ENCODE data around the gene WFDC6. TPM values are rescaled to one million over a fixed set of nuclear protein-coding genes. Genes with fewer than 3 reads are reported as not detected.

The WFDC6 gene
- total RNA-seq, 1 experiment from 2014 or later, result not detected

DNA sequence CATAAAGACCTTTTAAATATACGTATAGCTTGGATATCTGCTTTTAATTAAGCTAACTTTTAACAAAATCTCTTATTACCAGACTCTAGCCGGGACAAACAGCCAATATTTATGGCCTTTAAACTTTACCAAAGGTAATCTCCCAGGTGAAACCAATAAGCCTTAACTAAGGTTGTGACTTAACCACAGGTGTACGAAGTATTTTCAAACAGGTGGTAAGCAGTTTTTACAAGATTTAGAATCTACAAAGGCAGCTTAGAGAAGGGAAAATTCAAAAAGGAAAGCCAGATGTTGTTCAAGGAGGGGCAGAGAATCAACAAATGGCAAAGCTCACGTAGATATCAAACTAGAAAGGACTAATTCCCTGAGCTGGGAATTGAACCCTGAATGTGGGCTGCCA lies 53.9 kb downstream of the WFDC6 start:
- Histone ChIP-seq H3K4me2 (no peak overlapping the region), H3K9me2 (ENCODE audit: insufficient read depth) (no peaks in the 10 kb centered on the region), H3K36me3 (ENCODE audit: low read depth) (no peaks in the 10 kb centered on the region; the same call in 1 of the 2 replicates), H3F3A (ENCODE audit: insufficient read depth, low read depth) (no peaks in the 10 kb centered on the region; the same call in 1 of the 2 replicates), H3K9me3 (ENCODE audit: insufficient read depth, low read depth) (no peaks in the 10 kb centered on the region), H3K27ac (no peak overlapping the region), H3K4me1 (replicated peaks; ENCODE audit: insufficient read depth) (peaks cover 17% of the 10 kb centered on the region), H2AFZ (no peak overlapping the region), H3K4me3 (no peak overlapping the region), H3K79me2 (ENCODE audit: low read depth) (no peaks in the 10 kb centered on the region), H4K20me1 (ENCODE audit: insufficient read depth) (no peaks in the 10 kb centered on the region), H3K27me3 (ENCODE audit: insufficient read depth, low read depth) (no peaks in the 10 kb centered on the region)
- TF ChIP-seq CTCF (conservative IDR thresholded peaks at IDR 0.05), result no peak
- TF ChIP-seq EZH2 (IDR thresholded peaks at IDR 0.05; ENCODE audit: low read depth), result no peak
- intact Hi-C loops (cut with micrococcal nuclease; ENCODE audit: unreplicated experiment), result no loop called here
- POLR2A ChIA-PET (ENCODE audit: unreplicated experiment), result interaction anchor here (0.7 to 1.6 kb wide), 2 partner anchors 15 to 17 kb away, joined by 3 to 15 read pairs; partner anchors contain the start of gene WFDC2
- BruUV-seq (replicated peaks), result no TSS peak
- CTCF ChIA-PET, result interaction anchor here (1.4 kb wide), 1 partner anchor 14 kb away, joined by 4 read pairs; no protein-coding TSS in a partner anchor
- no peak for DNase-seq

- Histone ChIP-seq H3K36me3 (ENCODE audit: low read depth) (no peaks in the 10 kb centered on the region; the same call in 1 of the 2 replicates), H3K79me2 (ENCODE audit: low read depth) (no peaks in the 10 kb centered on the region), H2AFZ (no peak overlapping the region), H3K27ac (no peak overlapping the region), H3K9me3 (ENCODE audit: insufficient read depth, low read depth) (no peaks in the 10 kb centered on the region), H3F3A (ENCODE audit: insufficient read depth, low read depth) (no peaks in the 10 kb centered on the region; the same call in 1 of the 2 replicates), H3K4me1 (replicated peaks; ENCODE audit: insufficient read depth) (peaks cover 14% of the 10 kb centered on the region), H3K4me2 (no peak overlapping the region), H3K27me3 (ENCODE audit: insufficient read depth, low read depth) (no peaks in the 10 kb centered on the region), H3K9me2 (ENCODE audit: insufficient read depth) (no peaks in the 10 kb centered on the region), H3K4me3 (no peak overlapping the region), H4K20me1 (ENCODE audit: insufficient read depth) (no peaks in the 10 kb centered on the region)
- intact Hi-C loops (cut with micrococcal nuclease; ENCODE audit: unreplicated experiment), result no loop called here
- no TSS peak for BruUV-seq (replicated peaks)
- ChIA-PET POLR2A (ENCODE audit: unreplicated experiment) (interaction anchor here (0.6 to 1.6 kb wide), 5 partner anchors 10 to 1293 kb away, joined by 3 to 15 read pairs (median 5); partner anchors contain the start of gene WFDC2), CTCF (interaction anchor here (1.4 kb wide), 1 partner anchor 14 kb away, joined by 4 read pairs; no protein-coding TSS in a partner anchor)
- no peak for DNase-seq
- TF ChIP-seq EZH2 (IDR thresholded peaks at IDR 0.05; ENCODE audit: low read depth) (no peak), CTCF (conservative IDR thresholded peaks at IDR 0.05) (no peak)
These were observed 54.6 kb downstream of the WFDC6 start for GRCh38 chr20:45484676-45485075.

Other genes starting within 250 kb of the WFDC6 start
- gene RBPJL, start 232.6 kb downstream of the WFDC6 start, total RNA-seq (2021), result not detected in 2 replicates
- 0.33 and 0.60 TPM in 2 replicates for gene MATN4, start 231.2 kb downstream of the WFDC6 start, total RNA-seq (2021)
- 114 and 117 TPM in 2 replicates for gene SDC4, start 191.1 kb downstream of the WFDC6 start, total RNA-seq (2021)
- gene SYS1, start 176.3 kb downstream of the WFDC6 start, total RNA-seq (2021), result 35.1 and 38.8 TPM in 2 replicates
- 0.23 TPM in 1 of 2 replicates, not detected in the other for gene TP53TG5, start 161.2 kb downstream of the WFDC6 start, total RNA-seq (2021)
- 69.0 and 77.1 TPM in 2 replicates for gene DBNDD2, start 131.2 kb downstream of the WFDC6 start, total RNA-seq (2021)
- gene PIGT, start 123.3 kb downstream of the WFDC6 start, total RNA-seq (2021), result 101 and 121 TPM in 2 replicates
- 159 and 185 TPM in 2 replicates for gene WFDC2, start 69.7 kb downstream of the WFDC6 start, total RNA-seq (2021)
- not detected in 2 replicates for gene SPINT3, start 23.9 kb downstream of the WFDC6 start, total RNA-seq (2021)
- gene EPPIN, start 7.9 kb upstream of the WFDC6 start, total RNA-seq (2021), result not detected in 2 replicates
- not detected in 2 replicates for gene WFDC8, start 39.8 kb upstream of the WFDC6 start, total RNA-seq (2021)
- gene WFDC10A, start 90.3 kb upstream of the WFDC6 start, total RNA-seq (2021), result not detected in 2 replicates
- not detected in 2 replicates for gene WFDC9, start 91.8 kb upstream of the WFDC6 start, total RNA-seq (2021)
- not detected in 2 replicates for gene WFDC11, start 130.8 kb upstream of the WFDC6 start, total RNA-seq (2021)
- not detected in 2 replicates for gene WFDC13, start 162.6 kb upstream of the WFDC6 start, total RNA-seq (2021)
- gene WFDC10B, start 165.5 kb upstream of the WFDC6 start, total RNA-seq (2021), result not detected in 2 replicates
- not detected in 2 replicates for gene SPINT4, start 182.9 kb upstream of the WFDC6 start, total RNA-seq (2021)